Upper lobe of right lung (tissue), 1 donor: ENCODE data around the gene HTR3A. TPM values are rescaled to one million over a fixed set of nuclear protein-coding genes. Genes with fewer than 3 reads are reported as not detected.

Experiments
- ATAC-seq: fragments of 200-7000 bp; cut with Tn5 transposase; one replicate; pipeline ENCODE4 v1.9.1; 2020; ENCODE audit warnings: mild to moderate bottlenecking, moderate library complexity
- DNase-seq: peaks from one replicate; pipeline ENCODE4 v3.0.0-alpha.2; 2020
- H3K27ac ChIP-seq: fragments of 200-600 bp; one replicate; pipeline ENCODE4 v1.8.0; 2022
- H3K27me3 ChIP-seq: fragments of 200-600 bp; one replicate; pipeline ENCODE4 v1.8.0; 2022; ENCODE audit warnings: mild to moderate bottlenecking
- H3K36me3 ChIP-seq: fragments of 200-600 bp; one replicate; pipeline ENCODE4 v1.8.0; 2022
- H3K4me1 ChIP-seq: fragments of 200-600 bp; one replicate; pipeline ENCODE4 v1.8.0; 2022
- H3K4me3 ChIP-seq: fragments of 200-600 bp; one replicate; pipeline ENCODE4 v1.8.0; 2022; ENCODE audit warnings: mild to moderate bottlenecking
- H3K9me3 ChIP-seq: fragments of 200-600 bp; one replicate; pipeline ENCODE4 v1.8.0; 2022
- intact Hi-C: fragments of 100-400 bp; cut with DNase I; formaldehyde crosslinking; loops from one replicate; pipeline ENCODE4 v1.11.0; 2022
- total RNA-seq: library from RNA; stranded (reverse); fragmentation: NEBNext Ultra II Directional; extraction: Animal tissue kit (Norgen Biotek cat#: 25700); gene quantifications from one replicate; pipeline ENCODE4 v1.2.1, GENCODE V29; 2021
- TF ChIP-seq, protein P1 (sequence below): fragments of 200-600 bp; IDR thresholded peaks from one replicate; pipeline ENCODE4 v1.8.0; 2022; ENCODE audit warnings: antibody characterized with exemption
- donor health status: DM: no; HTN: yes; CAD: no; lungs with severe emphysema.

HTR3A gene
- total RNA-seq, 1 donor from 2014 or later: not detected

- ATAC-seq (peak; percentile 98), DNase-seq (peak; percentile 93)
- H3K27ac ChIP-seq: peak overlapping the region; percentile 72
- TF ChIP-seq, protein P1, sequence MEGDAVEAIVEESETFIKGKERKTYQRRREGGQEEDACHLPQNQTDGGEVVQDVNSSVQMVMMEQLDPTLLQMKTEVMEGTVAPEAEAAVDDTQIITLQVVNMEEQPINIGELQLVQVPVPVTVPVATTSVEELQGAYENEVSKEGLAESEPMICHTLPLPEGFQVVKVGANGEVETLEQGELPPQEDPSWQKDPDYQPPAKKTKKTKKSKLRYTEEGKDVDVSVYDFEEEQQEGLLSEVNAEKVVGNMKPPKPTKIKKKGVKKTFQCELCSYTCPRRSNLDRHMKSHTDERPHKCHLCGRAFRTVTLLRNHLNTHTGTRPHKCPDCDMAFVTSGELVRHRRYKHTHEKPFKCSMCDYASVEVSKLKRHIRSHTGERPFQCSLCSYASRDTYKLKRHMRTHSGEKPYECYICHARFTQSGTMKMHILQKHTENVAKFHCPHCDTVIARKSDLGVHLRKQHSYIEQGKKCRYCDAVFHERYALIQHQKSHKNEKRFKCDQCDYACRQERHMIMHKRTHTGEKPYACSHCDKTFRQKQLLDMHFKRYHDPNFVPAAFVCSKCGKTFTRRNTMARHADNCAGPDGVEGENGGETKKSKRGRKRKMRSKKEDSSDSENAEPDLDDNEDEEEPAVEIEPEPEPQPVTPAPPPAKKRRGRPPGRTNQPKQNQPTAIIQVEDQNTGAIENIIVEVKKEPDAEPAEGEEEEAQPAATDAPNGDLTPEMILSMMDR: peak; percentile 90
- H3K4me3 ChIP-seq: peak overlapping the region; percentile 46
- H3K27me3 ChIP-seq: no peaks in the 10 kb centered on the region
- no peaks in the 10 kb centered on the region for H3K36me3 ChIP-seq
- no peaks in the 10 kb centered on the region for H3K9me3 ChIP-seq
- peaks cover 14% of the 10 kb centered on the region for H3K4me1 ChIP-seq
- intact Hi-C loops: loop anchor here (5.0 kb wide), 1 partner anchor 226 kb away; no protein-coding TSS in a partner anchor
These were observed 61.4 kb downstream of the HTR3A start for GRCh38 chr11:114036147-114036811.

GRCh38 chr11:114036958-114037357 lies 62.0 kb downstream of the HTR3A start:
- TF ChIP-seq, protein P1: no peak
- H3K27me3 ChIP-seq: no peaks in the 10 kb centered on the region
- intact Hi-C loops: loop anchor here (5.0 kb wide), 1 partner anchor 225 kb away; no protein-coding TSS in a partner anchor
- H3K27ac ChIP-seq: peak overlapping the region; percentile 72
- H3K4me1 ChIP-seq: peaks cover 14% of the 10 kb centered on the region
- ATAC-seq (no peak), DNase-seq (no peak)
- no peaks in the 10 kb centered on the region for H3K36me3 ChIP-seq
- no peaks in the 10 kb centered on the region for H3K9me3 ChIP-seq
- H3K4me3 ChIP-seq: no peak overlapping the region

- peaks cover 14% of the 10 kb centered on the region for H3K4me1 ChIP-seq
- ATAC-seq (no peak), DNase-seq (no peak)
- H3K27ac ChIP-seq: no peak overlapping the region
- no peak overlapping the region for H3K4me3 ChIP-seq
- TF ChIP-seq, protein P1: no peak
- H3K9me3 ChIP-seq: no peaks in the 10 kb centered on the region
- intact Hi-C loops: loop anchor here (5.0 kb wide), 1 partner anchor 223 kb away; no protein-coding TSS in a partner anchor
- H3K27me3 ChIP-seq: no peaks in the 10 kb centered on the region
- H3K36me3 ChIP-seq: no peaks in the 10 kb centered on the region
These were observed 64.6 kb downstream of the HTR3A start for GRCh38 chr11:114039551-114039950.

Other genes with a start within 250 kb of the HTR3A start
- gene ZW10, start 201.4 kb upstream of the HTR3A start, total RNA-seq: 11.5 TPM
- not detected for gene CLDN25, start 195.3 kb upstream of the HTR3A start, total RNA-seq
- 28.9 TPM for gene USP28, start 99.5 kb upstream of the HTR3A start, total RNA-seq
- not detected for gene HTR3B, start 70.3 kb upstream of the HTR3A start, total RNA-seq
- 221 TPM for gene ZBTB16, start 84.6 kb downstream of the HTR3A start, total RNA-seq